Measurements from ENCODE around the gene PLEKHG7. TPM values are rescaled to one million over a fixed set of nuclear protein-coding genes. Genes with fewer than 3 reads are reported as not detected.

The PLEKHG7 gene
- total RNA-seq, 1 experiment from 2014 or later, result not detected

- DNase-seq (ENCODE audit: low read depth in 1 of 2, low spot score in 2 of 2), result no peak
- Histone ChIP-seq H3K27me3 (replicated peaks) (no peaks in the 10 kb centered on the region), H3K4me1 (replicated peaks) (no peaks in the 10 kb centered on the region), H3K27ac (no peak overlapping the region), H3K36me3 (no peaks in the 10 kb centered on the region), H3K9me3 (replicated peaks) (no peaks in the 10 kb centered on the region), H3K4me3 (no peak overlapping the region)
These were observed 18.9 kb downstream of the PLEKHG7 start for GRCh38 chr12:92721656-92722055.

GRCh38 chr12:92722897-92723296 lies 20.1 kb downstream of the PLEKHG7 start:
- no peaks in the 10 kb centered on the region for H3K4me1 ChIP-seq (replicated peaks)
- no peaks in the 10 kb centered on the region for H3K9me3 ChIP-seq (replicated peaks)
- H3K4me3 ChIP-seq, result no peak overlapping the region
- no peak for DNase-seq (ENCODE audit: low read depth in 1 of 2, low spot score in 2 of 2)
- H3K27ac ChIP-seq, result no peak overlapping the region
- H3K27me3 ChIP-seq (replicated peaks), result no peaks in the 10 kb centered on the region
- no peaks in the 10 kb centered on the region for H3K36me3 ChIP-seq

GRCh38 chr12:92726850-92727249 lies 24.1 kb downstream of the PLEKHG7 start:
- no peak for DNase-seq (ENCODE audit: low read depth in 1 of 2, low spot score in 2 of 2)
- Histone ChIP-seq H3K36me3 (no peaks in the 10 kb centered on the region), H3K27me3 (replicated peaks) (no peaks in the 10 kb centered on the region), H3K9me3 (replicated peaks) (no peaks in the 10 kb centered on the region), H3K4me3 (no peak overlapping the region), H3K27ac (no peak overlapping the region), H3K4me1 (replicated peaks) (no peaks in the 10 kb centered on the region)

- Histone ChIP-seq H3K4me1 (replicated peaks) (no peaks in the 10 kb centered on the region), H3K27me3 (replicated peaks) (no peaks in the 10 kb centered on the region), H3K9me3 (replicated peaks) (no peaks in the 10 kb centered on the region), H3K36me3 (no peaks in the 10 kb centered on the region), H3K4me3 (no peak overlapping the region), H3K27ac (no peak overlapping the region)
- no peak for DNase-seq (ENCODE audit: low read depth in 1 of 2, low spot score in 2 of 2)
These were observed 27.1 kb downstream of the PLEKHG7 start for GRCh38 chr12:92729773-92730305.

- no peaks in the 10 kb centered on the region for H3K36me3 ChIP-seq
- H3K27me3 ChIP-seq (replicated peaks), result no peaks in the 10 kb centered on the region
- no peak overlapping the region for H3K4me3 ChIP-seq
- no peak overlapping the region for H3K27ac ChIP-seq
- DNase-seq (ENCODE audit: low read depth in 1 of 2, low spot score in 2 of 2), result no peak
- H3K4me1 ChIP-seq (replicated peaks), result no peaks in the 10 kb centered on the region
- H3K9me3 ChIP-seq (replicated peaks), result no peaks in the 10 kb centered on the region
These were observed 28.0 kb downstream of the PLEKHG7 start for GRCh38 chr12:92730758-92731157.

GRCh38 chr12:92732216-92732615 lies 29.4 kb downstream of the PLEKHG7 start:
- no peaks in the 10 kb centered on the region for H3K27me3 ChIP-seq (replicated peaks)
- no peak overlapping the region for H3K4me3 ChIP-seq
- DNase-seq (ENCODE audit: low read depth in 1 of 2, low spot score in 2 of 2), result no peak
- H3K4me1 ChIP-seq (replicated peaks), result no peaks in the 10 kb centered on the region
- H3K9me3 ChIP-seq (replicated peaks), result no peaks in the 10 kb centered on the region
- no peak overlapping the region for H3K27ac ChIP-seq
- no peaks in the 10 kb centered on the region for H3K36me3 ChIP-seq

- no peaks in the 10 kb centered on the region for H3K27me3 ChIP-seq (replicated peaks)
- H3K27ac ChIP-seq, result no peak overlapping the region
- H3K4me1 ChIP-seq (replicated peaks), result no peaks in the 10 kb centered on the region
- no peaks in the 10 kb centered on the region for H3K9me3 ChIP-seq (replicated peaks)
- H3K4me3 ChIP-seq, result no peak overlapping the region
- no peaks in the 10 kb centered on the region for H3K36me3 ChIP-seq
- no peak for DNase-seq (ENCODE audit: low read depth in 1 of 2, low spot score in 2 of 2)
These were observed 29.9 kb downstream of the PLEKHG7 start for GRCh38 chr12:92732716-92733115.

- Histone ChIP-seq H3K36me3 (no peaks in the 10 kb centered on the region), H3K9me3 (replicated peaks) (no peaks in the 10 kb centered on the region), H3K27me3 (replicated peaks) (no peaks in the 10 kb centered on the region), H3K4me1 (replicated peaks) (no peaks in the 10 kb centered on the region), H3K27ac (no peak overlapping the region), H3K4me3 (no peak overlapping the region)
- no peak for DNase-seq (ENCODE audit: low read depth in 1 of 2, low spot score in 2 of 2)
These were observed 30.4 kb downstream of the PLEKHG7 start for GRCh38 chr12:92733181-92733580.

- DNase-seq (ENCODE audit: low read depth in 1 of 2, low spot score in 2 of 2), result no peak
- no peaks in the 10 kb centered on the region for H3K4me1 ChIP-seq (replicated peaks)
- no peaks in the 10 kb centered on the region for H3K36me3 ChIP-seq
- H3K27me3 ChIP-seq (replicated peaks), result no peaks in the 10 kb centered on the region
- H3K27ac ChIP-seq, result no peak overlapping the region
- H3K4me3 ChIP-seq, result no peak overlapping the region
- no peaks in the 10 kb centered on the region for H3K9me3 ChIP-seq (replicated peaks)
These were observed 30.9 kb downstream of the PLEKHG7 start for GRCh38 chr12:92733661-92734060.

GRCh38 chr12:92735131-92735721 lies 32.4 kb downstream of the PLEKHG7 start:
- DNase-seq (ENCODE audit: low read depth in 1 of 2, low spot score in 2 of 2), result no peak
- H3K4me3 ChIP-seq, result no peak overlapping the region
- no peaks in the 10 kb centered on the region for H3K9me3 ChIP-seq (replicated peaks)
- H3K4me1 ChIP-seq (replicated peaks), result no peaks in the 10 kb centered on the region
- no peaks in the 10 kb centered on the region for H3K36me3 ChIP-seq
- H3K27me3 ChIP-seq (replicated peaks), result no peaks in the 10 kb centered on the region
- no peak overlapping the region for H3K27ac ChIP-seq

- Histone ChIP-seq H3K27me3 (replicated peaks) (no peaks in the 10 kb centered on the region), H3K9me3 (replicated peaks) (no peaks in the 10 kb centered on the region), H3K27ac (no peak overlapping the region), H3K4me3 (no peak overlapping the region), H3K36me3 (no peaks in the 10 kb centered on the region), H3K4me1 (replicated peaks) (no peaks in the 10 kb centered on the region)
- no peak for DNase-seq (ENCODE audit: low read depth in 1 of 2, low spot score in 2 of 2)
These were observed 33.8 kb downstream of the PLEKHG7 start for GRCh38 chr12:92736605-92737004.

- no peak for DNase-seq (ENCODE audit: low read depth in 1 of 2, low spot score in 2 of 2)
- H3K27ac ChIP-seq, result no peak overlapping the region
- no peaks in the 10 kb centered on the region for H3K27me3 ChIP-seq (replicated peaks)
- H3K9me3 ChIP-seq (replicated peaks), result no peaks in the 10 kb centered on the region
- H3K4me1 ChIP-seq (replicated peaks), result no peaks in the 10 kb centered on the region
- H3K4me3 ChIP-seq, result no peak overlapping the region
- no peaks in the 10 kb centered on the region for H3K36me3 ChIP-seq
These were observed 35.4 kb downstream of the PLEKHG7 start for GRCh38 chr12:92737855-92738850.

GRCh38 chr12:92739113-92739512 lies 36.3 kb downstream of the PLEKHG7 start:
- DNase-seq (ENCODE audit: low read depth in 1 of 2, low spot score in 2 of 2), result no peak
- Histone ChIP-seq H3K27me3 (replicated peaks) (no peaks in the 10 kb centered on the region), H3K4me3 (no peak overlapping the region)

GRCh38 chr12:92740411-92740810 lies 37.6 kb downstream of the PLEKHG7 start:
- Histone ChIP-seq H3K27ac (no peak overlapping the region), H3K27me3 (replicated peaks) (no peaks in the 10 kb centered on the region), H3K4me1 (replicated peaks) (no peaks in the 10 kb centered on the region), H3K36me3 (no peaks in the 10 kb centered on the region), H3K4me3 (no peak overlapping the region), H3K9me3 (replicated peaks) (no peaks in the 10 kb centered on the region)
- no peak for DNase-seq (ENCODE audit: low read depth in 1 of 2, low spot score in 2 of 2)

More at GRCh38 chr12:92739113-92739512, 36.3 kb downstream of the PLEKHG7 start:
- Histone ChIP-seq H3K9me3 (replicated peaks) (no peaks in the 10 kb centered on the region), H3K4me1 (replicated peaks) (no peaks in the 10 kb centered on the region), H3K36me3 (no peaks in the 10 kb centered on the region), H3K27ac (no peak overlapping the region)

Data from SJSA1 (cell line).